Heart left ventricle (tissue), 16 donors: ENCODE measurements around the gene SERBP1. TPM values are rescaled to one million over a fixed set of nuclear protein-coding genes. Genes with fewer than 3 reads are reported as not detected.

Source experiments
- ATAC-seq, 4 donors: fragments of 200-7000 bp; cut with Tn5 transposase; one replicate each; pipeline ENCODE4 v1.9.1; 2020 to 2022; ENCODE audit warnings: moderate library complexity in 4 of 4, mild to moderate bottlenecking in 3 of 4, moderate number of reproducible peaks in 1 of 4
- DNase-seq, 5 donors: peaks; one replicate each; pipeline ENCODE4 v3.0.0-alpha.2; 2020
- H3K27ac ChIP-seq, 12 donors: fragments of 200-600 bp; sonication (generic) in 4 of 12; one replicate each; pipeline versions ENCODE4 v1.5.0 to v1.8.0; 2016 to 2022; ENCODE audit warnings: mild to moderate bottlenecking in 2 of 12
- H3K27me3 ChIP-seq, 9 donors: fragments of 200-600 bp; sonication (generic) in 2 of 9; one replicate each; pipeline versions ENCODE4 v1.5.1 to v1.8.0; 2016 to 2022; ENCODE audit warnings: mild to moderate bottlenecking in 3 of 9
- H3K36me3 ChIP-seq, 9 donors: fragments of 200-600 bp; sonication (generic) in 2 of 9; one replicate each; pipeline versions ENCODE4 v1.5.0 to v1.8.0; 2018 to 2022; ENCODE audit warnings: mild to moderate bottlenecking in 2 of 9
- H3K4me1 ChIP-seq, 12 donors: fragments of 200-600 bp; sonication (generic) in 4 of 12; one replicate each; pipeline versions ENCODE4 v1.5.0 to v1.8.0; 2016 to 2022; ENCODE audit warnings: mild to moderate bottlenecking in 3 of 12
- H3K4me3 ChIP-seq, 12 donors: fragments of 200-600 bp; sonication (generic) in 4 of 12; one replicate each; pipeline versions ENCODE4 v1.5.0 to v1.8.0; 2017 to 2022; ENCODE audit warnings: mild to moderate bottlenecking in 9 of 12, moderate library complexity in 4 of 12
- H3K9me3 ChIP-seq, 12 donors: fragments of 200-600 bp; sonication (generic) in 4 of 12; one replicate each; pipeline versions ENCODE4 v1.5.0 to v1.8.0; 2016 to 2022; ENCODE audit warnings: mild to moderate bottlenecking in 1 of 12
- POLR2A ChIP-seq, 2 donors: fragments of 450-650 bp; IDR thresholded peaks; one replicate each; pipeline ENCODE4 v1.6.1; 2017; ENCODE audit warnings: antibody characterized with exemption in 2 of 2, mild to moderate bottlenecking in 2 of 2, moderate library complexity in 2 of 2
- WGBS, 4 donors: extraction: QIAGEN DNeasy Blood & Tissue Kit in 2 of 4; methylation state at CpG; one replicate each; pipeline versions ENCODE4 v1.1.5 to v1.1.7; 2013 to 2018; 5-methylcytosine and 5-hydroxymethylcytosine counted together
- intact Hi-C, 10 donors: fragments of 100-400 bp; cut with DNase I; formaldehyde crosslinking; loops; one replicate each; pipeline versions ENCODE4 v1.11.1 to v1.14.2; 2022
- polyA plus RNA-seq, 2 donors: library from polyadenylated mRNA; stranded (reverse); fragments of 200-250 nt; gene quantifications; one replicate each; pipeline ENCODE4 v1.2.3, GENCODE V29; 2013
- total RNA-seq, 9 donors: library from RNA; depleted of rRNA in 2 of 9; stranded (reverse); fragments of >200 nt in 2 of 9; fragmentation: NEBNext Ultra II Directional in 3 of 9; extraction: Animal tissue kit (Norgen Biotek cat#: 25700) in 3 of 9; gene quantifications; one replicate each; pipeline versions ENCODE4 v1.1.0 to v1.2.4, GENCODE V29; 2016 to 2023
- TF ChIP-seq, protein P1 (sequence below), 12 donors: fragments of 200-600 bp; sonication (generic) in 4 of 12; IDR thresholded peaks; one replicate each; pipeline versions ENCODE4 v1.5.0 to v1.8.0; 2018 to 2022; ENCODE audit warnings: antibody characterized with exemption in 12 of 12, mild to moderate bottlenecking in 5 of 12
- donor health status: ischemic (EF 13 %, LVEDD 7.1; RV severe dilation, severe dysfunction).
- donor health status: healthy with polysubstance abuse.
- donor health status: DM: no; HTN: yes; CAD: no.
- donor health status: DM: no; HTN: no; CAD: no.
- donor health status: ischemic (EF 25% LVEDD 6.9; RV normal size, moderate dysfunction).
- donor health status: ischemic (EF 25% LVEDD 5.7; RV mildly dilated, moderate dysfunction).
- donor health status: healthy.
- donor health status: DM: yes; HTN: yes; CAD: no.
- donor health status: ischemic (EF 35%, LVEDD 5.7; RV mildly dilated, moderate dysfunction).
- donor health status: nonischemic (EF 11% LVEDD 7.7; RV severe dilation, severe dysfunction).
- donor health status: DM: yes; HTN: yes; CAD: no.
- donor health status: PGD.
- donor health status: ischemic (EF 29% LVEDD 5.4; RV normal size, mild dysfunction).
- donor health status: nonischemic (EF 23%, LVEDD 6.1; RV moderate dilation, normal function).

The SERBP1 gene
- total and polyA plus RNA-seq, 11 donors: 68.8 to 197 (median 148) TPM

DNA sequence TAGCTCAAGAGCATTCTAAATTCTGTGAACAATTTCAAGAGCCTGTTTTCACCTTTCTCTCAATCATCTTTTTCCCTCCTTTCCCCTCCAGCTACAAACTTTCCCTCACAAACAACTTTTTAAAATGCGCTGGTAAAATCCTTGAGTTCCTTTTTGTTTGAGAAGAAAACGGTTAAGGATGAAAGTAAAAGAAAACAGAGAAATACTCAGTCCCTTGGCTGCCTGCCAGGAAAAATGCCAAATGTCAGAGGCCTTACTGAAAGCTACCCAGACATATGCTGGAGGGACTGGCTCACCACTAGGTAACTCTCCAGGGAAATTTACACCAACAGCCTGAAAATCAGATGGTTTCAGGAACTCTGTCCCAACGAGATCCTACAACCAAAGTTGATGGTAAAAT lies 11.0 kb upstream of the SERBP1 start:
- intact Hi-C loops: no loop called here
- WGBS, 4 donors: 34 to 45% (median 38%) methylated on average over 3 of the region's 3 CpGs
- no peak overlapping the region for H3K4me3 ChIP-seq
- no peak for TF ChIP-seq POLR2A (IDR thresholded peaks at IDR 0.05)
- TF ChIP-seq, protein P1, sequence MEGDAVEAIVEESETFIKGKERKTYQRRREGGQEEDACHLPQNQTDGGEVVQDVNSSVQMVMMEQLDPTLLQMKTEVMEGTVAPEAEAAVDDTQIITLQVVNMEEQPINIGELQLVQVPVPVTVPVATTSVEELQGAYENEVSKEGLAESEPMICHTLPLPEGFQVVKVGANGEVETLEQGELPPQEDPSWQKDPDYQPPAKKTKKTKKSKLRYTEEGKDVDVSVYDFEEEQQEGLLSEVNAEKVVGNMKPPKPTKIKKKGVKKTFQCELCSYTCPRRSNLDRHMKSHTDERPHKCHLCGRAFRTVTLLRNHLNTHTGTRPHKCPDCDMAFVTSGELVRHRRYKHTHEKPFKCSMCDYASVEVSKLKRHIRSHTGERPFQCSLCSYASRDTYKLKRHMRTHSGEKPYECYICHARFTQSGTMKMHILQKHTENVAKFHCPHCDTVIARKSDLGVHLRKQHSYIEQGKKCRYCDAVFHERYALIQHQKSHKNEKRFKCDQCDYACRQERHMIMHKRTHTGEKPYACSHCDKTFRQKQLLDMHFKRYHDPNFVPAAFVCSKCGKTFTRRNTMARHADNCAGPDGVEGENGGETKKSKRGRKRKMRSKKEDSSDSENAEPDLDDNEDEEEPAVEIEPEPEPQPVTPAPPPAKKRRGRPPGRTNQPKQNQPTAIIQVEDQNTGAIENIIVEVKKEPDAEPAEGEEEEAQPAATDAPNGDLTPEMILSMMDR (IDR thresholded peaks at IDR 0.05): no peak
- H3K27ac ChIP-seq: peak overlapping the region in 1 of 12 donors; percentile 3
- H3K36me3 ChIP-seq: no peaks in the 10 kb centered on the region
- peak in 4 of 5 donors; percentile 42 to 55 (median 50) for DNase-seq
- peaks cover 0 to 25% (median 13%) of the 10 kb centered on the region in 12 donors for H3K4me1 ChIP-seq
- H3K27me3 ChIP-seq: no peaks in the 10 kb centered on the region
- no peaks in the 10 kb centered on the region for H3K9me3 ChIP-seq
- ATAC-seq: peak in 1 of 4 donors; percentile 47

DNA sequence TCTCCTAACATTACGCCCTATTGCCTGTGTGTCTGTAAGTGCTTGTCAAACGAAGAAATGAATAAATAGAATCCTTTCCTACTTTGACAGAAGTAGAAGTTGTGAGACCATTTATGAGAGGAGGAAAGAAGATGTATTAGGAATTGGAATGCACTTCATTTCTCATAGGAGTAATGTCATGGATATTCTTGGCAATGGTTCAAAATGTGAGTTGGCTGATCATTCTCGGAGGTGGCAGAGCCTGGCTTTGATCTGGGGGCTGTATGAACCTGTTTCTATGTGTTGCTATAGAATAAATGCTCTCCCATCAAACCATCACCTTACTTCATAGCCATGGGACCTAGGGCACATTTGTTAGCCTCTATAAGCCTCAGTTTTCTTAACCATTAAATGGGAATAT lies 10.1 kb upstream of the SERBP1 start:
- TF ChIP-seq, protein P1 (IDR thresholded peaks at IDR 0.05): no peak
- TF ChIP-seq POLR2A (IDR thresholded peaks at IDR 0.05): no peak
- H3K36me3 ChIP-seq: no peaks in the 10 kb centered on the region
- H3K27ac ChIP-seq: no peak overlapping the region
- 71 to 77% (median 74%) methylated on average over 3 of the region's 3 CpGs for WGBS, 4 donors
- H3K27me3 ChIP-seq: no peaks in the 10 kb centered on the region
- no peaks in the 10 kb centered on the region for H3K9me3 ChIP-seq
- DNase-seq: no peak
- intact Hi-C loops: no loop called here
- ATAC-seq: no peak
- peaks cover 0 to 24% (median 13%) of the 10 kb centered on the region in 12 donors for H3K4me1 ChIP-seq
- no peak overlapping the region for H3K4me3 ChIP-seq

DNA sequence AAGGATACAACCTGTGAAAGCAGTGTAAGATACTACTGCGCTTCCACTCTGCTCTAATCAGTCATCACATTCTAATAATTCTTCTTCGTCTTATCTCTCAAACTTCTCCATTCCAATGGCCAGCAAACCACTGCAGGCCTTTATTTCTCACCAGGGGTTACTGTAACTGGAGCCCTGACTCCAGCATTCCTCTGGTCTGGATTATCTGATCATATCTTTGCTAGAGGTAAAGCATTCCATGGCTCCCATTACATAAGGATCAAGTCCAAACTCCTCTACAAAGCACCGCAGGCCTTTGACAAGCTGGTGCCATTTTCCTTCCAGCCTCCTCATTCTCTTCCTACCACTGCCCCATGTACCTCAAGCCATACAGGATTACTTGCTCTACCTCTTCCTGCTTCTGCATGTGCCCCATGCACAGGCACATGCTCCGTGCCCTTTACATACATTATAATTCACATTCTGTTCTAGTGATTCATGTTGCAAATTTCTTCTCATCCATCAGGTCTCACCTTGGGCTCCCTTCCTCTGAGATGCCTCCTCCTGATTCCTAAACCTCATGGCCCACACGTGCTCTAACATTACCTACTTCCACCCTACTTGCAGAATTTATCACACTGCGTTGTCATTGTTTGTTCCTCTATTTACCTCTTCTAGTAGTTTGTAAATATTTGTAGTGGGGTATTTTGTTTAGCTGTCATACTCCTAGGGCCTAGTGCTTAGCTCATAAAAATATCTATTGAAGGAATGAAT lies 9.3 kb upstream of the SERBP1 start:
- H3K4me3 ChIP-seq: no peak overlapping the region
- DNase-seq (no peak), ATAC-seq (no peak)
- no peak overlapping the region for H3K27ac ChIP-seq
- TF ChIP-seq, protein P1 (IDR thresholded peaks at IDR 0.05): no peak
- TF ChIP-seq POLR2A (IDR thresholded peaks at IDR 0.05): no peak
- no peaks in the 10 kb centered on the region for H3K9me3 ChIP-seq
- 88 to 90% (median 89%) methylated on average over 6 of the region's 6 CpGs for WGBS, 4 donors
- H3K36me3 ChIP-seq: no peaks in the 10 kb centered on the region
- intact Hi-C loops: loop anchor here in 1 of 10 donors (10.0 kb wide), 1 partner anchor 515 kb away; the partner anchor contains the start of genes DNAI4 and MIER1
- H3K4me1 ChIP-seq: peaks cover 0 to 24% (median 13%) of the 10 kb centered on the region in 12 donors
- no peaks in the 10 kb centered on the region for H3K27me3 ChIP-seq

DNA sequence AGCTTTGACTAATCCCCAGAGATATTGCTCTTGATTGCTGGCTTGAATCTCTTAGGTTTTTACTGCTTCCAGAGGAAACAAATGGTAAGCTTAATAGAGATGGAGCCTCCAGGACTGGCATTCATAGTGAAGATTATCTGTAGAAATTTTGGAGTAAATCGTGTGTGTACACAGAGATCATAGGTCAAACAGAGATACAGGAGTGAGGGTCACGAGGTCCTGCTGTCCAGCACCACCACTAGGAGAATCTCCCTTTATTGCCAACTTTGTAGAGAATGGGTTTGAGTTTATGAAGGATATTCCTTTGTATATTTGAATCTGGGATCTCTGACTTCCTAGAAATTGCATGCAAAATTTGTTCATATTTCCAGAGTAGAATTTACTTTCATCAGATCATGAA lies 7.8 kb upstream of the SERBP1 start:
- Histone ChIP-seq H3K4me1 (peaks cover 0 to 38% (median 19%) of the 10 kb centered on the region in 12 donors), H3K27ac (no peak overlapping the region), H3K27me3 (no peaks in the 10 kb centered on the region), H3K9me3 (no peaks in the 10 kb centered on the region), H3K4me3 (no peak overlapping the region), H3K36me3 (no peaks in the 10 kb centered on the region)
- 67 to 79% (median 70%) methylated on average over 2 of the region's 2 CpGs for WGBS, 4 donors
- DNase-seq (no peak), ATAC-seq (no peak)
- intact Hi-C loops: loop anchor here in 1 of 10 donors (10.0 kb wide), 1 partner anchor 513 kb away; the partner anchor contains the start of genes DNAI4 and MIER1
- TF ChIP-seq, protein P1 (IDR thresholded peaks at IDR 0.05): no peak
- no peak for TF ChIP-seq POLR2A (IDR thresholded peaks at IDR 0.05)
